GM23248 (cell line): Measurements from ENCODE around the gene LARP1. TPM values are rescaled to one million over a fixed set of nuclear protein-coding genes. Genes with fewer than 3 reads are reported as not detected.

Experiments used
- DNase-seq: peaks from one replicate; pipeline ENCODE4 v3.0.0-alpha.2; 2015
- H2AFZ ChIP-seq: fragments of 200-600 bp; sonication (generic); 2 replicates; pipeline ENCODE4 v1.6.1; 2016; ENCODE audit warnings: antibody characterized with exemption
- H3F3A ChIP-seq: fragments of 200-600 bp; sonication (generic); 2 replicates; pipeline ENCODE4 v1.6.1; 2016; ENCODE audit warnings: mild to moderate bottlenecking, antibody characterized with exemption, mixed run types; ENCODE audit not compliant: insufficient read depth
- H3K27ac ChIP-seq: fragments of 200-600 bp; sonication (generic); 2 replicates; pipeline ENCODE4 v1.5.1; 2016; ENCODE audit warnings: mild to moderate bottlenecking
- H3K27me3 ChIP-seq: fragments of 200-600 bp; sonication (generic); replicated peaks from 2 replicates; pipeline ENCODE4 v1.6.1; 2016; ENCODE audit warnings: mild to moderate bottlenecking; ENCODE audit not compliant: insufficient read depth
- H3K36me3 ChIP-seq: fragments of 200-600 bp; sonication (generic); 2 replicates; pipeline ENCODE4 v1.6.1; 2016; ENCODE audit warnings: low read depth, mild to moderate bottlenecking
- H3K4me1 ChIP-seq: fragments of 200-600 bp; sonication (generic); 2 replicates; pipeline ENCODE4 v1.6.1; 2016; ENCODE audit warnings: mild to moderate bottlenecking; ENCODE audit not compliant: insufficient read depth
- H3K4me2 ChIP-seq: fragments of 200-600 bp; sonication (generic); one replicate; pipeline ENCODE4 v1.6.1; 2016; ENCODE audit warnings: mild to moderate bottlenecking; ENCODE audit not compliant: unreplicated experiment
- H3K4me3 ChIP-seq: fragments of 200-600 bp; sonication (generic); 2 replicates; pipeline ENCODE4 v1.5.1; 2016; ENCODE audit warnings: mild to moderate bottlenecking
- H3K79me2 ChIP-seq: fragments of 200-600 bp; sonication (generic); 2 replicates; pipeline ENCODE4 v1.6.1; 2016; ENCODE audit warnings: mild to moderate bottlenecking; ENCODE audit not compliant: insufficient read depth
- H3K9ac ChIP-seq: fragments of 200-600 bp; sonication (generic); 2 replicates; pipeline ENCODE4 v1.6.1; 2016; ENCODE audit warnings: mild to moderate bottlenecking
- H3K9me2 ChIP-seq: fragments of 200-600 bp; sonication (generic); 2 replicates; pipeline ENCODE4 v1.6.1; 2016; ENCODE audit warnings: mixed run types, mild to moderate bottlenecking, moderate library complexity; ENCODE audit not compliant: insufficient read depth
- H3K9me3 ChIP-seq: fragments of 200-600 bp; sonication (generic); one replicate; pipeline ENCODE4 v1.6.1; 2017; ENCODE audit warnings: low read depth
- H4K20me1 ChIP-seq: fragments of 200-600 bp; sonication (generic); 2 replicates; pipeline ENCODE4 v1.6.0; 2016; ENCODE audit not compliant: insufficient read depth
- EZH2 ChIP-seq: fragments of 200-600 bp; sonication (generic); IDR thresholded peaks from 2 replicates; pipeline ENCODE4 v1.6.1; 2018; ENCODE audit warnings: antibody characterized with exemption, mild to moderate bottlenecking; ENCODE audit not compliant: insufficient read depth, poor library complexity, severe bottlenecking
- EZH2phosphoT487 ChIP-seq: fragments of 200-600 bp; sonication (generic); IDR thresholded peaks from 2 replicates; pipeline ENCODE4 v1.6.1; 2018; ENCODE audit warnings: antibody characterized with exemption, moderate library complexity, mild to moderate bottlenecking, low read depth; ENCODE audit not compliant: insufficient read depth
- WGBS, 2 experiments: methylation state at CpG; one replicate each; pipeline ENCODE4 v1.1.6; 2015 to 2017; ENCODE audit warnings: low lambda C conversion rate in 2 of 2, low coverage in 1 of 2; ENCODE audit errors: missing lambda C conversion rate in 2 of 2; 5-methylcytosine and 5-hydroxymethylcytosine counted together
- in situ Hi-C: fragments of 300-500 bp; cut with MboI; formaldehyde crosslinking; loops from 2 replicates; pipeline ENCODE4 v1.15.0; 2020
- polyA plus RNA-seq: library from polyadenylated mRNA; unstranded; fragments of >200 nt; fragmentation: Nextera tagmentation; extraction: Ambion mirVana; gene quantifications from 2 replicates; pipeline ENCODE4 v1.2.1, GENCODE V29; 2016
- total RNA-seq: library from RNA; depleted of rRNA; stranded (reverse); fragments of >200 nt; shearing (Covaris generic); gene quantifications from 2 replicates; pipeline ENCODE4 v1.2.3, GENCODE V29; 2014; rRNA removed

The LARP1 gene
- total RNA-seq: 59.9 and 81.9 TPM in 2 replicates
- 30.2 and 33.8 TPM in 2 replicates for polyA plus RNA-seq

GRCh38 chr5:154755361-154756008 is at the start of gene LARP1:
LARP1 (plus strand) TSS chr5:154755377; CDS start chr5:154755758, 381 bp downstream.
- TF ChIP-seq EZH2phosphoT487: no peak
- H3K4me1 ChIP-seq: peaks cover 35% of the 10 kb centered on the region
- H4K20me1 ChIP-seq: peaks cover 26% of the 10 kb centered on the region
- peaks cover 51% of the 10 kb centered on the region for H3K79me2 ChIP-seq
- H3K9me2 ChIP-seq: no peaks in the 10 kb centered on the region
- 1 to 2% methylated on average over 18 to 47 of the region's 75 CpGs for WGBS, 2 experiments
- H3K4me3 ChIP-seq: peak within 1 kb of the TSS; percentile 86
- H3K9ac ChIP-seq: peak within 1 kb of the TSS; percentile 96
- H3K4me2 ChIP-seq: peak within 1 kb of the TSS; percentile 88
- in situ Hi-C loops: no loop called here
- peak; percentile 67 for DNase-seq
- H3K36me3 ChIP-seq: no peaks in the 10 kb centered on the region
- H3K27ac ChIP-seq: peak within 1 kb of the TSS; percentile 94
- peak within 1 kb of the TSS; percentile 87 for H2AFZ ChIP-seq
- peaks cover 30% of the 10 kb centered on the region for H3F3A ChIP-seq
- no peaks in the 10 kb centered on the region for H3K9me3 ChIP-seq
- H3K27me3 ChIP-seq: no peaks in the 10 kb centered on the region

DNA sequence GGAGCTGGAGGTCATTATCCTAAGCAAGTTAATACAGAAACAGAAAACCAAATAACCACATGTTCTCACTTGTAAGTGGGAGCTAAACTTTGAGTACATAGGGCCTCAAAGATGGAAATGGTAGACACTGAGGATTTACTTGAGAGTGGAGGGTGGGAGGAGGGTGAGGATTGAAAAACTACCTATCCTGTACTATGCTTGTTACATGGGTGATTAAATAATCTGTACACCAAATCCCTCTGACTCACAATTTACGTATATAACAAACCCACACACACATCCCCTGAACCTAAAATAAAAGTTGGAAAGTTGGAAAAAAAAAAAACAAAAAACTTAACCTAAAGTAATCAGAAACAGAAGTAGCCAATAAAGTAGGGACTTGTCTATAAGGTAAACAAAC is 48.8 kb upstream of the LARP1 start:
- H3K36me3 ChIP-seq: no peaks in the 10 kb centered on the region
- no peaks in the 10 kb centered on the region for H3K27me3 ChIP-seq
- no peaks in the 10 kb centered on the region for H4K20me1 ChIP-seq
- 63 to 78% methylated on average over 1 of the region's 1 CpG for WGBS, 2 experiments
- in situ Hi-C loops: no loop called here
- no peaks in the 10 kb centered on the region for H3K9me2 ChIP-seq
- DNase-seq: no peak
- H3K27ac ChIP-seq: no peak overlapping the region
- TF ChIP-seq EZH2phosphoT487 (no peak), EZH2 (no peak)
- 0 out of 2 replicates have a peak, but pooled peaks cover 10% of the 10 kb centered on the region for H3F3A ChIP-seq
- H3K4me2 ChIP-seq: no peak overlapping the region
- H3K4me1 ChIP-seq: peaks cover 12% of the 10 kb centered on the region
- no peaks in the 10 kb centered on the region for H3K9me3 ChIP-seq
- no peak overlapping the region for H3K9ac ChIP-seq
- H3K79me2 ChIP-seq: no peaks in the 10 kb centered on the region
- no peak overlapping the region for H2AFZ ChIP-seq
- H3K4me3 ChIP-seq: no peak overlapping the region

DNA sequence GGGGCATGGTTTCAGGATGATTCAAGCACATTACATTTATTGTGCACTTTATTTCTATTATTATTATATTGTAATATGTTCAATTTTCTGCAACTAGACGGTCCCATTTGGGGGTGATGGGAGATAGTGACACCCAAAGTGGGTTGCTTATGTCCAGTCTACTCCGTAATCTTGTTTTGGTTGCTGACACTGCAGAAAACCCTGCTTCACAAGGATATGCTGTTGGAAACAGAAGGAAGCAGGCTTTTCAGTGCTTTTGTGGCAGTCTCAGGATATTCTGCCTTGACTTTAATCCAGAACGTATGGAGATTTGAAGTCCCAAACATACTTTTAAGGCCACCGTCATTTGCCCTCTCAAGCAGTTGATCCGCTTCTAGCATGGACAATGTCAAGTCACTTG is 47.5 kb upstream of the LARP1 start:
- no peaks in the 10 kb centered on the region for H4K20me1 ChIP-seq
- no peak for DNase-seq
- H3K4me3 ChIP-seq: no peak overlapping the region
- no peaks in the 10 kb centered on the region for H3K9me3 ChIP-seq
- H3K79me2 ChIP-seq: no peaks in the 10 kb centered on the region
- in situ Hi-C loops: no loop called here
- WGBS, 2 experiments: 94 to 96% methylated on average over 5 of the region's 5 CpGs
- H2AFZ ChIP-seq: no peak overlapping the region
- TF ChIP-seq EZH2 (no peak), EZH2phosphoT487 (no peak)
- peaks cover 9% of the 10 kb centered on the region for H3K4me1 ChIP-seq
- no peaks in the 10 kb centered on the region for H3K27me3 ChIP-seq
- no peaks in the 10 kb centered on the region for H3K36me3 ChIP-seq
- H3K9me2 ChIP-seq: no peaks in the 10 kb centered on the region
- H3F3A ChIP-seq: 0 out of 2 replicates have a peak, but pooled peaks cover 10% of the 10 kb centered on the region
- H3K9ac ChIP-seq: no peak overlapping the region
- no peak overlapping the region for H3K27ac ChIP-seq
- H3K4me2 ChIP-seq: no peak overlapping the region

DNA sequence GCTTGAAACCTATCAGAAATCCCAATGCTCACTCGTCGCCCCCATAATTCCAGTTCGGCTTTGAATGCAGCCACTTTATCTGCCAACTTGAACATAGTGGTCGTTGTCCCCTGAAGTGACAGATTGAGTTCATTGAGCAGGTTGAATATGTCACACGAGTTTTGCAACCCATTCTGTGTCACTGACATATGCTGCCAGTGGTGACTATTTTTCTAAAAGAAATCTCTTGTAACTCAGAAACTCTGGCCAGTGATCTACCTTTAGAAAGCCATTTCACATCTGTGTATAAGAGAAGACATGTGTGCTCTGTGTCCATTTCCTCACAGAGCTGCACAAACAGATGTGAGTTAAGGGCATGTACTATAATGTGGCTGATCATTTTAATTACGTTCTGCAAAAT is 47.0 kb upstream of the LARP1 start:
- Histone ChIP-seq H3K4me2 (no peak overlapping the region), H3K4me3 (no peak overlapping the region), H3K4me1 (peaks cover 13% of the 10 kb centered on the region), H3K79me2 (no peaks in the 10 kb centered on the region), H4K20me1 (no peaks in the 10 kb centered on the region), H3K36me3 (no peaks in the 10 kb centered on the region), H3K9me3 (no peaks in the 10 kb centered on the region), H3F3A (0 out of 2 replicates have a peak, but pooled peaks cover 10% of the 10 kb centered on the region), H2AFZ (no peak overlapping the region), H3K9ac (no peak overlapping the region), H3K27ac (no peak overlapping the region), H3K9me2 (no peaks in the 10 kb centered on the region), H3K27me3 (no peaks in the 10 kb centered on the region)
- in situ Hi-C loops: no loop called here
- TF ChIP-seq EZH2 (no peak), EZH2phosphoT487 (no peak)
- 67 to 69% methylated on average over 6 of the region's 6 CpGs for WGBS, 2 experiments
- DNase-seq: no peak
